CD4-positive, alpha-beta T cell treated with Interleukin-10 for 1 hour (primary cell): ENCODE results near the gene PVALB.

ENCODE experiments used
- DNase-seq: peaks from one replicate; pipeline ENCODE4 v3.0.0-alpha.2; 2020

Gene PVALB

GRCh38 chr22:36816636-36817524 lies at the start of gene PVALB:
Gene PVALB, minus strand, starts transcription at chr22:36817035. Its CDS starts 30 bp downstream, at chr22:36817005.
- no peak for DNase-seq

- no peak for DNase-seq
Measured at GRCh38 chr22:36865346-36865745, 48.5 kb upstream of the PVALB start.

- no peak for DNase-seq
Measured at GRCh38 chr22:36864454-36865215, 47.8 kb upstream of the PVALB start.

- no peak for DNase-seq
Measured at GRCh38 chr22:36863979-36864378, 47.1 kb upstream of the PVALB start.

GRCh38 chr22:36863281-36863680 lies 46.4 kb upstream of the PVALB start:
- DNase-seq, result no peak

GRCh38 chr22:36862251-36863242 lies 45.7 kb upstream of the PVALB start:
- DNase-seq, result no peak

GRCh38 chr22:36860821-36861659 lies 44.2 kb upstream of the PVALB start, which contains the start of gene NCF4:
Gene NCF4, plus strand, starts transcription at chr22:36861006. Its CDS starts 166 bp downstream, at chr22:36861172.
- peak; percentile 58 for DNase-seq

GRCh38 chr22:36860438-36860820 lies 43.6 kb upstream of the PVALB start:
- no peak for DNase-seq

GRCh38 chr22:36860017-36860416 lies 43.2 kb upstream of the PVALB start:
- no peak for DNase-seq

- no peak for DNase-seq
Measured at GRCh38 chr22:36858966-36859365, 42.1 kb upstream of the PVALB start.

- no peak for DNase-seq
Measured at GRCh38 chr22:36858156-36858555, 41.3 kb upstream of the PVALB start.

- DNase-seq, result no peak
Measured at GRCh38 chr22:36856792-36857135, 39.9 kb upstream of the PVALB start.

- peak; percentile 91 for DNase-seq
Measured at GRCh38 chr22:36856121-36856791, 39.4 kb upstream of the PVALB start.

GRCh38 chr22:36855478-36855877 lies 38.6 kb upstream of the PVALB start:
- DNase-seq, result no peak

- DNase-seq, result peak; percentile 90
Measured at GRCh38 chr22:36853407-36854099, 36.7 kb upstream of the PVALB start.

- DNase-seq, result no peak
Measured at GRCh38 chr22:36852056-36852973, 35.5 kb upstream of the PVALB start.

- no peak for DNase-seq
Measured at GRCh38 chr22:36850682-36851081, 33.8 kb upstream of the PVALB start.

- DNase-seq, result no peak
Measured at GRCh38 chr22:36850056-36850455, 33.2 kb upstream of the PVALB start.

GRCh38 chr22:36846949-36847348 lies 30.1 kb upstream of the PVALB start:
- DNase-seq, result no peak
